Cardiac muscle cell (in vitro differentiated cells and primary cell): ENCODE results near the gene FAHD1. TPM values are rescaled to one million over a fixed set of nuclear protein-coding genes. Genes with fewer than 3 reads are reported as not detected.

Source experiments
- DNase-seq, 2 donors: peaks; one replicate each; pipeline versions ENCODE4 v3.0.0 to v3.0.0-alpha.2; 2010 to 2017; ENCODE audit warnings: low read depth in 1 of 2, low spot score in 1 of 2
- H3K27ac ChIP-seq: fragments of 200-600 bp; sonication (generic); 2 replicates; pipeline ENCODE4 v1.5.1; 2016
- H3K27me3 ChIP-seq: fragments of 200-600 bp; sonication (generic); 2 replicates; pipeline ENCODE4 v1.6.0; 2016; ENCODE audit warnings: control low read depth
- H3K36me3 ChIP-seq: fragments of 200-600 bp; sonication (generic); 2 replicates; pipeline ENCODE4 v1.5.1; 2016; ENCODE audit warnings: control low read depth
- H3K4me1 ChIP-seq: fragments of 200-600 bp; sonication (generic); 2 replicates; pipeline ENCODE4 v1.8.1; 2017; ENCODE audit warnings: low read depth, mild to moderate bottlenecking, mixed run types
- H3K4me3 ChIP-seq: fragments of 200-600 bp; sonication (generic); 2 replicates; pipeline ENCODE4 v1.5.1; 2016; ENCODE audit warnings: mild to moderate bottlenecking
- H3K9me3 ChIP-seq: fragments of 200-600 bp; sonication (generic); 2 replicates; pipeline ENCODE4 v1.5.1; 2017; ENCODE audit warnings: low read depth, mild to moderate bottlenecking, control low read depth
- CTCF ChIP-seq: IDR thresholded peaks from 2 replicates; pipeline ENCODE4 v1.5.1; 2012; ENCODE audit warnings: low read depth, mild to moderate bottlenecking, low read length
- polyA plus RNA-seq: library from polyadenylated mRNA; unstranded; fragments of >200 nt; fragmentation: Nextera tagmentation; extraction: Ambion mirVana; gene quantifications from 2 replicates; pipeline ENCODE4 v1.2.1, GENCODE V29; 2016
- total RNA-seq: library from RNA; depleted of rRNA; stranded (reverse); fragments of >200 nt; gene quantifications from 2 replicates; pipeline ENCODE4 v1.2.3, GENCODE V29; 2016

Gene FAHD1
- total and polyA plus RNA-seq, 2 experiments from 2014 or later = 55.3 to 73.5 TPM

GRCh38 chr16:1846416-1846815, 19.4 kb downstream of the FAHD1 start:
- DNase-seq = no peak
- Histone ChIP-seq H3K4me1 (no peaks in the 10 kb centered on the region), H3K27me3 (peaks cover 25% of the 10 kb centered on the region), H3K36me3 (no peaks in the 10 kb centered on the region), H3K4me3 (no peak overlapping the region), H3K27ac (no peak overlapping the region), H3K9me3 (no peaks in the 10 kb centered on the region)
- TF ChIP-seq CTCF = no peak

GRCh38 chr16:1850981-1851380, 24.0 kb downstream of the FAHD1 start:
- Histone ChIP-seq H3K4me1 (peaks cover 5% of the 10 kb centered on the region), H3K27me3 (peaks cover 43% of the 10 kb centered on the region), H3K4me3 (no peak overlapping the region), H3K9me3 (no peaks in the 10 kb centered on the region), H3K27ac (no peak overlapping the region), H3K36me3 (no peaks in the 10 kb centered on the region)
- DNase-seq = no peak
- no peak for TF ChIP-seq CTCF

DNA sequence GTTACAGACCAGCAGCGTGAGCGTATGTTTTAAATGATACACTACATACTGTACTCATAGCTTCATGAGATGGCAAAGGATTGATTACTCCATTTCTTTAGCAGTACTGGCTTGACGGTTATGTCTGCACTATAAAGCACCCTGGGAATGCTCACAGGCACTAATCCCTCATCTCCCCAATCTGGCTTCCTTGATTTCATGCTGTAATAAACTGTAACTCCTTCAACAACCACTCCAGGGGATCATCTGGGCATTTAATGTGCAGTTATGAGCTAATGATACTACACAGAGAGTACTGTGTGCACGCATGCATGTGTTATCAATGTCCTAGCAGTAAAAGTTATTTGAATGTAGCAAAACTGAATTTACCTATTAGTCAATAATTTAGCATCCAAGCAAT, 24.8 kb downstream of the FAHD1 start:
- Histone ChIP-seq H3K4me3 (no peak overlapping the region), H3K36me3 (no peaks in the 10 kb centered on the region), H3K4me1 (peaks cover 5% of the 10 kb centered on the region), H3K9me3 (no peaks in the 10 kb centered on the region), H3K27me3 (peaks cover 39% of the 10 kb centered on the region), H3K27ac (no peak overlapping the region)
- no peak for DNase-seq
- no peak for TF ChIP-seq CTCF

DNA sequence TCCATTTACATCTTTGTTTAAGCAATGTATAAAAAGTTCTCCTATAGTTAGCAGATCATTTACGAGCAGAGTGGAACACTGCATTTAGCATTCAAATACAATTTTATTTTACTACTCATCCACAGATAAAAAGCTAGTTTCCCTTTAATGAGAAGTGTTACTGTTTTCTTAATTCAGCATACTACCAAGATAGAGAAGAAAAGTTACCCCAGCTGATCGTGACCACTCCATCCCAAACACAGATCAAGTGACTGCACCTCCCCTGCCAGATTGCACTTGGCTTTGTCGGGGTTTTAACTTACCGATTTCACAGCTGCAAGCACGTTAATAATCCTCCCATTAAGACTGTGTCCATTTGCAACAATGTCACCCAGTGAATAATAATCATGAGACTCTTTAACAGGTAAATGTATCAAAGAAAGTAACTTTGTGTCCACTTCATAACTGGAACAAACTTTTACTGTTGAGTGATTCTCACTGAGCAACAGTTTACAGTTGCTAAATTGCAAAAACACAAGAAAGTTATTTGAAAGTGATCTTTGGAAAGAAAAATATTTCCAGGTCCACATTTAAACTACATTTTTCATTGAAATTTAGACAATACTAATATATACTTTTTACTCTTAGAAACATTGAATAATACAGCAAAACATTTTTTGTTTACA, 30.6 kb downstream of the FAHD1 start:
- no peak for DNase-seq
- H3K4me1 ChIP-seq = peaks cover 5% of the 10 kb centered on the region
- no peak for TF ChIP-seq CTCF
- no peaks in the 10 kb centered on the region for H3K36me3 ChIP-seq
- peaks cover 74% of the 10 kb centered on the region for H3K27me3 ChIP-seq
- no peaks in the 10 kb centered on the region for H3K9me3 ChIP-seq
- no peak overlapping the region for H3K4me3 ChIP-seq
- no peak overlapping the region for H3K27ac ChIP-seq

- no peak for TF ChIP-seq CTCF
- H3K36me3 ChIP-seq = no peaks in the 10 kb centered on the region
- peaks cover 66% of the 10 kb centered on the region for H3K27me3 ChIP-seq
These were observed 31.3 kb downstream of the FAHD1 start for GRCh38 chr16:1858189-1858865.

More at GRCh38 chr16:1858189-1858865, 31.3 kb downstream of the FAHD1 start:
- DNase-seq = no peak
- Histone ChIP-seq H3K4me1 (peaks cover 5% of the 10 kb centered on the region), H3K9me3 (no peaks in the 10 kb centered on the region), H3K4me3 (no peak overlapping the region), H3K27ac (no peak overlapping the region)
